Spinal cord (tissue), 10 donors: Measurements from ENCODE around the gene RFX4. TPM values are rescaled to one million over a fixed set of nuclear protein-coding genes. Genes with fewer than 3 reads are reported as not detected.

Experiments used
- DNase-seq, 6 donors: peaks; one replicate each; pipeline versions ENCODE4 v3.0.0 to v3.0.0-alpha.2; 2013 to 2015; ENCODE audit warnings: low spot score in 6 of 6, low read depth in 4 of 6
- H3K27ac ChIP-seq: one replicate; pipeline ENCODE4 v1.5.1; 2013; ENCODE audit warnings: low read depth, low read length, control low read depth
- H3K27me3 ChIP-seq: one replicate; pipeline ENCODE4 v1.6.1; 2013; ENCODE audit warnings: low read length; ENCODE audit not compliant: control insufficient read depth, insufficient read depth
- H3K36me3 ChIP-seq: one replicate; pipeline ENCODE4 v1.6.1; 2013; ENCODE audit warnings: low read length; ENCODE audit not compliant: control insufficient read depth, insufficient read depth
- H3K4me1 ChIP-seq: one replicate; pipeline ENCODE4 v1.6.1; 2013; ENCODE audit warnings: low read length; ENCODE audit not compliant: control insufficient read depth, insufficient read depth
- H3K4me3 ChIP-seq: one replicate; pipeline ENCODE4 v1.5.1; 2013; ENCODE audit warnings: low read depth, low read length, control low read depth
- H3K9me3 ChIP-seq: one replicate; pipeline ENCODE4 v1.6.1; 2013; ENCODE audit warnings: low read length; ENCODE audit not compliant: control insufficient read depth, insufficient read depth
- WGBS: methylation state at CpG from one replicate; pipeline ENCODE4 v1.1.5; 2013; ENCODE audit warnings: missing lambda C conversion rate; ENCODE audit not compliant: insufficient coverage; 5-methylcytosine and 5-hydroxymethylcytosine counted together
- polyA plus RNA-seq, 2 donors: library from polyadenylated mRNA; unstranded; fragments of 120-200 nt; gene quantifications; one replicate each; pipeline ENCODE4 v1.2.1, GENCODE V29; 2013; ENCODE audit not compliant: insufficient read length in 2 of 2
- total RNA-seq, 2 donors: library from RNA; depleted of rRNA in 1 of 2; stranded (reverse); fragments of 120-200 nt in 1 of 2; fragments of >200 nt in 1 of 2; gene quantifications; one replicate each; pipeline versions ENCODE4 v1.2.3 to v1.2.4, GENCODE V29; 2013 to 2014
- donor health status: healthy.

RFX4 gene
- total and polyA plus RNA-seq, 4 donors: 18.6 to 90.3 (median 45.6) TPM

- H3K27me3 ChIP-seq: peaks cover 70% of the 10 kb centered on the region
- H3K9me3 ChIP-seq: no peaks in the 10 kb centered on the region
- WGBS: 1% methylated on average over 38 of the region's 52 CpGs
- peak overlapping the region; percentile 63 for H3K4me3 ChIP-seq
- peak overlapping the region; percentile 72 for H3K27ac ChIP-seq
- peak in 2 of 6 donors; percentile 74 to 77 for DNase-seq
- peaks cover 7% of the 10 kb centered on the region for H3K36me3 ChIP-seq
- peaks cover 63% of the 10 kb centered on the region for H3K4me1 ChIP-seq
Observed at GRCh38 chr12:106581543-106582248, 1.1 kb upstream of the RFX4 start.

- no peak for DNase-seq
- WGBS: 0% methylated on average over 5 of the region's 16 CpGs
- H3K27me3 ChIP-seq: peaks cover 75% of the 10 kb centered on the region
- H3K9me3 ChIP-seq: no peaks in the 10 kb centered on the region
- peaks cover 68% of the 10 kb centered on the region for H3K4me1 ChIP-seq
- peak overlapping the region; percentile 63 for H3K4me3 ChIP-seq
- peak overlapping the region; percentile 72 for H3K27ac ChIP-seq
- peaks cover 11% of the 10 kb centered on the region for H3K36me3 ChIP-seq
Observed at GRCh38 chr12:106582249-106582591, 584 bp upstream of the RFX4 start.

- WGBS: under 1% methylated on average over 60 of the region's 60 CpGs
- peaks cover 11% of the 10 kb centered on the region for H3K36me3 ChIP-seq
- H3K9me3 ChIP-seq: no peaks in the 10 kb centered on the region
- peak in 2 of 6 donors; percentile 64 to 67 for DNase-seq
- peak overlapping the region; percentile 63 for H3K4me3 ChIP-seq
- H3K27me3 ChIP-seq: peaks cover 88% of the 10 kb centered on the region
- H3K27ac ChIP-seq: peak overlapping the region; percentile 72
- H3K4me1 ChIP-seq: peaks cover 73% of the 10 kb centered on the region
Observed at GRCh38 chr12:106583242-106584103, 669 bp downstream of the RFX4 start.

- Histone ChIP-seq H3K36me3 (peaks cover 11% of the 10 kb centered on the region), H3K4me3 (peak overlapping the region; percentile 63), H3K9me3 (no peaks in the 10 kb centered on the region), H3K27ac (peak overlapping the region; percentile 72), H3K27me3 (peaks cover 90% of the 10 kb centered on the region), H3K4me1 (peaks cover 73% of the 10 kb centered on the region)
- DNase-seq: peak in 2 of 6 donors; percentile 64 to 72
- WGBS: 3% methylated on average over 31 of the region's 41 CpGs
Observed at GRCh38 chr12:106584104-106585064, 1.6 kb downstream of the RFX4 start.

GRCh38 chr12:106585105-106585520 lies 2.3 kb downstream of the RFX4 start:
- no peak for DNase-seq
- peak overlapping the region; percentile 72 for H3K27ac ChIP-seq
- peaks cover 11% of the 10 kb centered on the region for H3K36me3 ChIP-seq
- H3K27me3 ChIP-seq: peaks cover 94% of the 10 kb centered on the region
- under 1% methylated on average over 16 of the region's 17 CpGs for WGBS
- peaks cover 73% of the 10 kb centered on the region for H3K4me1 ChIP-seq
- H3K4me3 ChIP-seq: peak overlapping the region; percentile 63
- H3K9me3 ChIP-seq: no peaks in the 10 kb centered on the region

- peak in 2 of 6 donors; percentile 57 to 60 for DNase-seq
- peaks cover 68% of the 10 kb centered on the region for H3K4me1 ChIP-seq
- 1% methylated on average over 60 of the region's 63 CpGs for WGBS
- no peaks in the 10 kb centered on the region for H3K9me3 ChIP-seq
- H3K27ac ChIP-seq: peak overlapping the region; percentile 72
- H3K4me3 ChIP-seq: peak overlapping the region; percentile 63
- H3K27me3 ChIP-seq: peaks cover 89% of the 10 kb centered on the region
- peaks cover 11% of the 10 kb centered on the region for H3K36me3 ChIP-seq
Observed at GRCh38 chr12:106585521-106586277, 2.9 kb downstream of the RFX4 start.

- 1% methylated on average over 35 of the region's 35 CpGs for WGBS
- Histone ChIP-seq H3K27me3 (peaks cover 82% of the 10 kb centered on the region), H3K9me3 (no peaks in the 10 kb centered on the region), H3K4me3 (peak overlapping the region; percentile 63), H3K27ac (peak overlapping the region; percentile 87), H3K4me1 (peaks cover 66% of the 10 kb centered on the region), H3K36me3 (peaks cover 11% of the 10 kb centered on the region)
- no peak for DNase-seq
Observed at GRCh38 chr12:106586278-106586802, 3.5 kb downstream of the RFX4 start.

- peak in 2 of 6 donors; percentile 72 to 76 for DNase-seq
- Histone ChIP-seq H3K27me3 (peaks cover 76% of the 10 kb centered on the region), H3K4me1 (peaks cover 60% of the 10 kb centered on the region), H3K36me3 (peaks cover 11% of the 10 kb centered on the region), H3K27ac (peak overlapping the region; percentile 87), H3K4me3 (peak overlapping the region; percentile 63), H3K9me3 (no peaks in the 10 kb centered on the region)
- under 1% methylated on average over 62 of the region's 62 CpGs for WGBS
Observed at GRCh38 chr12:106586803-106587684, 4.2 kb downstream of the RFX4 start.
